Hypothalamus (tissue), 51 donors: Measurements from ENCODE around the gene DHRS13.

ENCODE experiments used
- DNase-seq, 51 donors: peaks; one replicate each; lab custom pipeline; 2025; lab: John Stamatoyannopoulos, UW

Gene DHRS13

DNA sequence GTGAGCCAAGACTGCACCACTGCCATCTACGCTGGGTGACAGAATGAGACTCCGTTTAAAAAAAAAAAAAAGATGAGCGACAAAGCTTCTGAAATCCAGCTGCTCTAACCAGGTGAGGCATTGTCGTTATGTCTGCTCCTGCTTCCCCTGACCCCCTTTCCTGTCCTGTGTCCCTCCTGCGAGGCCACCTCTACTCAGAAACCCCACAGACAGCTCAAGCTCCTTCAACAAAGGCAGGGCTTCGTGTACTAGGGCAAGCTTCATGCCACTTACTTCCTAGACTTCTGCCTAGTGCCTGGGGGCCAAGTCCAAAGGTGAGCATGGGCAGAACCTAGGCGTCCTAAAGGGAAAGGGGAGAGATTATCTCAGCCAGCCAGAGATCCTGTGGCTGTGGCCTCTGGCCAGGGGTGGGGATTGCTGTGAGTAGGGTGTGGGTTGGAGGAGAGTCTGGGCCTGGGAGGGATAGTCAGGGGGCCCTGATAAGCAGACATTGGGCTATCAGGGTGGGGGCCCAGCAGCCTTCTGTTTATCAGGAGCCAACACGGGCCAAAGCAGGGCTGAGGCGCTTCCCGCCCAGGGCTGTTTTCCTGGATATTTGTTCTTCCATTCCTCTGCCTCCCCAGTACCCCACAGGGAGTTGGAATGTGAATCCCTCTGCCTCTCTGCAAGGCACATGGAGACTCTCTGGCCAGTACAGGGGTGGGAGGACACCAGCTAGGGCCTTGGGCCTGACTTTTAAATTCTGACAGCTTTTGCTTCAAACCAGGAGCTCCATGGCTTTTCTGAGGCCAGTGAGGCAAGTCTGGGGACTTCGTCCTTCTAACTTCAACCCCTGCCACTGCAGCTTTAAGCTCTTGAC is 37.7 kb downstream of the DHRS13 start:
- DNase-seq = no peak

DNA sequence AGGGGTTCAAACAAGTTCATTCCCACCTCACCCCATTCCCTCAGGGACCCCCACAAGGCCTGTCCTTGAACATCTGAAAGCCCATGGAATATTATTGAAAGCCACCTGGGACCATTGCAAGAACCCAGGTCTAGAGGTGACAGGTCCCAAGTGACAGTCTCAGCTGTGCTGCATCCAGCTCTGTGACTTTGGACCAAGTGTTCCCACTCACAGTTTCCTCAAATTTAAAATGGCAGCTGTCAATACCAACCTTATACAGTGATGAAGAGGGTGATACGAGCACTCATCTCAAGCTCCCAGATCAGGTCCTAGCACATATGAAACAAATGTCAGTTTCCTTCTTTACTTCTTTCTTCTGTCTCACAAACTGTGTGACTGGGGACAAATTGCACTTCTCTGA is 38.9 kb downstream of the DHRS13 start:
- DNase-seq = no peak

DNA sequence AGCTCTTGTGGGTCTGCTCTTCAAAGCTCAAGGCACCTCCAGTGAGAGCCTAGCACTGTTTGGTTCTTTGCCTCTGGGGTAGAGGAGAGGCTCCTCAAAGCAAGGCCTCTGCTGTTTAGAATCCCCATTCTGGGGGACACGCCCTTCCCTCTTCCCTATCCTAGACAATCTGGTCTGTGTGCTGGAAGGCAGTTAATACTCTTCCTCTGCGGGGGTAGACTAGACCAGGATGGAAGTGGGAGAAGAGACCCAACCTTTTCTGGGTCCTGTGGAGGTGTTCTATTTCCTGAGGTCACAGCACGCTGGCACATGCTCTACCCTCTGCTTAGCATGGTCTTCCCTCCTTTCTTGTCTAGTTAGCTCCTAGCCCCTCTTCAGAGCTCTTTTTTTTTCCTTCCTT is 40.3 kb downstream of the DHRS13 start:
- no peak for DNase-seq

DNA sequence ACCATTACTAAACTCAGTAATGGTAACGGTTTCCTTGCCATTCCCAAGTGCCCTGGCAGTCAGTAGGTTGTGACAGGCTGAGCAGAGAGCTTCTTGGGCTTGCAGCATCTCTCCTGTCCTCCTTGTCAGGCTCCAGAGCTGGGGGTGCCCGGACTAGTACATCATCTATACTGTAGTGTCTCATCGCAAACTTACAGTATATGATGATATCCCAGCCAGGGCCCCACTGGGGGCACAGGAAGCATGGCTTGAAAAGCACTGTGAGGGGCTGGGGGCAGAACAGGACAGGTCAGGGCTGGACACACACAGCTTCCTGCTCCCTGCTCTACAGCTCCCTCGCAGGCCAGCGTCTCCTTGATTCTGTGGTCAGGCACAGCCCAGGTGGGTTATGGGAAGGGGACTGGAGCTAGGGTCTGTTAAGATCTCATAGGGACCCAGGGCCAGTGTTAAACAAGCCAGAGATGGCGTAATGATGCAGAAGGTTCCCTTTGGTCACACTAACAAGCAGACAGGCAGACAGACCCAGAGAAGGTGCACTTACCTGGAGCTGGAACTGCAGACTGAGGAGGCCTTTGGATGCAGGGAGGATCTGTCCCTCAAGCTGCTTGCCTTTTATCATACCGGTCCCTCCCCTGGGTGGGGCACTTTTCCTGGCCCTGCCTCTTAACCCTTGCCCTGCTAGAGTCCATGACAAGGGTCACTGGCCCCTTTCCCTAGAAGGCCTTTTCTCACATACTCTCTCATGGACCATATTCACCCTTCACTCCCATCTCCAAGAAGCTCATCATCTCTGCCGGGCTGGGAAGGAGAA is 41.3 kb downstream of the DHRS13 start:
- no peak for DNase-seq

DNA sequence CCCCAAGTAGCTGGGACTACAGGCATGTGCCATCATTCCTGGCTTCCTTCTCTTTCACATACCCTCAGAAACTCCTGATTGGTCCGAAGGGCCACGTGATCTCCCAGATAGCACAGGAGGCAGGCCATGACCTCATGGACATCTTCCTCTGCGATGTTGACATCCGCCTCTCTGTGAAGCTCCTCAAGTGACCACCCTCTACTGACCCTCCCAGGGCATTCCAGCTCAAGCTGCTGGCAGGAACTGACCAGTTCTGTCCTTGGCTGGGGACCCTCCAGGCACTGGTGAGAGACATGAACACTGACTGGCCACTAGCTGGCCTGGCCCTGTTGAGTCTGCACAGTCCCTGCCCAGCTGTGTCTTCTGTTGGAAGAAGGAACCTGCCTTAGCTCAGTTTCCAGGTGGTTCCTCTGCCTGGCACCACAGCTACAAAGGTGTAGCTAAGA is 42.5 kb downstream of the DHRS13 start:
- no peak for DNase-seq

DNA sequence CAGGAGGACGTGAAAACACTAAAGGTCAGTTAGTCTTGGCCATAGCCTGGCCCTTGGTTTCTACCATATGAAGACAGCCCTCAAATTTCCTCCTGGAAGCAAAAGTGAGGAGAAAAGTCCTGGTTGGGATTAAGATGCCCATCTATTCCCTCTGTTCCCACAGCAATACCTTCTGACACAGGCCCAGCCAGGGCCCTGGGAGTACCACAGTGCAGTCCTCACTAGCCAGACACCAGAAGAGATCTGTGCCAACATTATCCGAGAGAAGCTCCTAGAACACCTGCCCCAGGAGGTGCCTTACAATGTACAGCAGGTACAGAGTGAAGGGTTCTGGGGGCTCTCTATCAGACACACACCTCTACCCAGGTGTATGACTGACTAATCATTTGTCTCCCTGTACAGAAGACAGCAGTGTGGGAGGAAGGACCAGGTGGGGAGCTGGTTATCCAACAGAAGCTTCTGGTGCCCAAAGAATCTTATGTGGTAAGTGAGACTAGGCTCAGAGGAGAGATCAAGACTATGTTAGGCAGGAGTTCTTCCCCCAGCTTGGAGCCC is 44.0 kb downstream of the DHRS13 start:
- no peak for DNase-seq

DNA sequence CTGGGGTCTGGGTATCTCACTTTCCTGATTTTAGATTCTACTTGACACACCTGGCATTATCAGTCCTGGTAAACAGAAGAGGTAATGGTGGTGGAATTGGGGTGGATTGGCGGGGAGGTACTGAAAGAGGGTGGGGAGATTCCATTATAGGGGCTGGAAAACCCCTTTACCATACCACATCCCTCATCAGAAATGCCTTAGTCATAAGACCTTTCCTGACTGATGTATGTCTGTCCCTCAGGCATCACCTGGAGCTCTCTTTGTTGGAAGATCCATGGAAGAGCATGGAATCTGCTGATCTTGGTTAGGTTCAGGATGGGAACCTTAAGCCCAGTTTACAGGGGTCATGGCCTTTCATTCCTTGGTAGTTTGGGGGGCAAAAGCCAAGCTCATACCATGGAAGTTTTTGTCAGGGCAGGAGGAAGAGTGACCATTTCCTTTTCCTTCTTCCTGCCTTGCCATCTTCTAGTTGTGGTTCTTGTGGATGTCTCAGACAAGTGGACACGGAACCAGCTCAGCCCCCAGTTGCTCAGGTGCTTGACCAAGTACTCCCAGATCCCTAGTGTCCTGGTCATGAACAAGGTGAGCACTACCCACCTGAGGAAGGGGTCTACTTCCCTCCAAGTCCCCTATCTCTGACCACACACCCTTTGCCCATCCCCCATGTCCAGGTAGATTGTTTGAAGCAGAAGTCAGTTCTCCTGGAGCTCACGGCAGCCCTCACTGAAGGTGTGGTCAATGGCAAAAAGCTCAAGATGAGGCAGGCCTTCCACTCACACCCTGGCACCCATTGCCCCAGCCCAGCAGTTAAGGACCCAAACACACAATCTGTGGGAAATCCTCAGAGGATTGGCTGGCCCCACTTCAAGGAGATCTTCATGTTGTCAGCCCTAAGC is 44.7 kb downstream of the DHRS13 start:
- DNase-seq = no peak

DNA sequence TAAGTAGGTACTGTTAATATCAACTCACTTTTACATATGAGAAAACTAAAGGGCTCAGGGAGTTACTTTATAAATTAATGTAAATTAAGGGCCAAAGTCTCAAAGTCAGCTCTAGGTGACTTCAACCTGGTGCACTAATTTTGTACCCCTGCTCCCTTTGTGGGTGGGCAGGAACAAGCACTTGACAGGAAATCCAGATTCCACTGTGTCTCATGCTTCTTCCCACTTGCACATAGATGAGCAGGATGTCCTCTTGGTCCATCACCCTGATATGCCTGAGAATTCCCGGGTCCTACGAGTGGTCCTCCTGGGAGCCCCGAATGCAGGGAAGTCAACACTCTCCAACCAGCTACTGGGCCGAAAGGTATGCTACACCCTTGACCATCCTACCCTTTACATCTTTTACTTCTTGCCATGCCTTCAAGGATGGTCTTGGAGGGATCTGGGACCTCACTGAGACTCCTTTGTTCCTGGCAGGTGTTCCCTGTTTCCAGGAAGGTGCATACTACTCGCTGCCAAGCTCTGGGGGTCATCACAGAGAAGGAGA is 46.8 kb downstream of the DHRS13 start:
- DNase-seq = no peak

DNA sequence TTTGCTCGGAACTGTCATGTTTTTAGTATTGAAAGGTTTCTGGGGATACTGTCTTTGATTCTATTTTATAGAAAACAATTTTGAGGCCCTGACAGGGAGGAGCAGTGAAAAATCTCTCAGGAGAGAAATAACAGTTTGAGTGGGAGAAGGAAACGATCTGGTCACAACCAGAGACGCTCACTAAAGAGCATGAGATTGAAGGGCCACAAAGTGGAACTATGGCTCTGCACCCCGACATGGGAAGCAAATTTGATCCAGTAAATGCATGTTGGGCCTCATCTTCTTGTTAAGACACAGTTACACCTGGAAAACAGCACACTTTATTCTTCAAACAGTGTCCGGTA is 47.6 kb downstream of the DHRS13 start:
- DNase-seq = no peak

DNA sequence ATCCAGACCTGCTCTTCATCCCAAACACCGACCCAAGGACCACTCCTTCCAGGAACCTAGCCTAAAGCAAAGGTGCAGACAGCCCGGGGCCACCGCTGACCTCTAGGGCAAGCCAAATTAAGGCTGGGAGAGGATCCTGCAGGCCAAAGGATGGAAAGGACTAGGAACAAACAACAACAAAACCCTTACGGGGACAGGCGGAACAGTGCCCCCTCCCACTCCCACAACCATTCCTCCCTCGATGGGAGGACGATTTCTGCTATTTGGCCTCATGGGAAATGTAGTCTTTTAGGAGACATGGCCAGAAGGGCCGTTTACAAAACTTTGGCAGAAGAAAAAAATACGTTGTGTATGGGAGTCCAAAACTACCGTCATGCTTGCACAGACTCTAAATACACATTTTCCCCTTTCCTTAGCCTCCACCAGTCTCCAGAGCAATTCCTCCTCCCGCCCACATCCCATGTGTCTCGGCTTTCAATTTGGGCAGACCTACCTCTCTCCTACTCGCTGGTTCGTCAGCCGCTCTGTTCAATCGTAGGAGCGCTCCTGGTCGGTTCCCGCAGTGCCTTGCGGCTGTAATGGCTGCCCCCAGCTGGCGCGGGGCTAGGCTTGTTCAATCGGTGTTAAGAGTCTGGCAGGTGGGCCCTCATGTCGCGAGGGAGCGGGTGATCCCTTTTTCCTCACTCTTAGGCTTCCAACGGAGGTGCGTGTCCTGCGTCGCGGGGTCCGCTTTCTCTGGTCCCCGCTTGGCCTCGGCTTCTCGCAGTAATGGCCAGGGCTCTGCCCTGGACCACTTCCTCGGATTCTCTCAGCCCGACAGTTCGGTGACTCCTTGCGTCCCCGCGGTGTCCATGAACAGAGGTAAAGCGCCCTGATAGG is 48.2 kb downstream of the DHRS13 start, which contains the start of gene ERAL1:
Gene ERAL1, plus strand, starts transcription at position 560 of the 879 bp plus-strand sequence. Its CDS starts 19 bp downstream, at position 579.
- DNase-seq = peak; percentile 27 to 92 (median 78)

DNA sequence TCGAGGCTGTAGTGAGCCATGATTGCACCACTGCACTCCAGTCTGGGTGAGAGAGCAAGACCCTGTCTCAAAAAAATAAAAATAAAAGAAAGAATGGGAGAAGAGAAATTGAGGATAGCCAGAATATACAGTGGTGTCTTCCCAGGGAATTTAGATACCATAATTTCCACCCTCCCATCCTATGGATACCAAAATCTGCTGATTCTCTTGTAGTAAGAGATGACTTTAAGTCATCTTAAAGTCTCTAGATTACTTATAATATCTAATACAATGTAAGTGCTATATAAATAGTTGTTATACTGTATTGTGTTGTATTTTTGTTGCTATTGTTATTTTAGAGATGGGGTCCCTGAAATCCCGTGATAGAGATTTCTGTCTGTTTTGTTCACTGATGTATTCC is 49.6 kb downstream of the DHRS13 start:
- DNase-seq = no peak

DNA sequence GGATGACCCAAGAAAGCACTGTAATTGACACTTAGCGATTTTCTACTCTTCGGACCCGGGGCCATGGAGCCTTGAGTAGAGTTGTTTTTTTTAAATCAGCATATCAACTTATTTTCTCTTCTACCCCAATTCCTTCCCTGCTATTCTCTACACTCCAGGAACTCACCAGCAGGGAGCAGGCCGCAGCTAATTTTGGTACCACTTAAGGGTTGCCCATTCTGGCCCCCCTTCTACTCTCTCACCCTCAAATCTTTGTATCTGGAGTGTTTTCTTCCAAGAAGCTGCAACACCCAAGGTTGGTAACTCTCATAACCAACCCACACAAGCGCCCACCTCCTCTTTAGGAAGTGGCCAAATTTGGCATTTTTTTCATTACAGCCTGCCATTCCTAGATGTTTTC is 53.6 kb downstream of the DHRS13 start:
- DNase-seq = no peak

DNA sequence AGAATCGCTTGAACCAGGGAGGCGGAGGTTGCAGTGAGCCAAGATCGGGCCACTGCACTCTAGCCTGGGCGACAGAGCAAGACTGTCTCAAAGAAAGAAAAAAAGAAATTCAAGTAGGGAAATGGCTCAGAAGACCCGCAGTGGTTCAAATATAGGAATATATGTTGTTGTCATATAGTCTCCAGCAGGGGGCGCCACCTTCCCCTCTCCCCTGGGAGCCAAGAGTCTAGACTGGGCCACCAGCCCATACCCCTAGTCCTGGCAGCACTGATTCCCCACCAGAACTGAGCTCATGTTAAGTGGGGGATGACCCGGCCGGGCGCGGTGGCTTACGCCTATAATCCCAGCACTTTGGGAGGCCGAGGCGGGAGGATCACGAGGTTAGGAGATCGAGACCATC is 54.2 kb downstream of the DHRS13 start:
- DNase-seq = peak in 1 of 51 donors; percentile 13
